Duodenal mucosa (tissue), 2 donors: ENCODE measurements around the gene CCNJ.
A peak's percentile ranks its signal among the peaks of the same experiment; 100 is the strongest.
"Not testable (repeated sequence)": the region's sequence is repeated elsewhere in the genome, so short reads cannot be mapped to it uniquely, and the experiment has no call there.

Experiments
- H3K27ac ChIP-seq: one replicate; pipeline ENCODE4 v1.7.0; 2013; ENCODE audit warnings: low read depth, low read length
- H3K27me3 ChIP-seq, 2 donors: one replicate each; pipeline ENCODE4 v1.7.0; 2013; ENCODE audit warnings: low read length in 2 of 2, control low read depth in 1 of 2; ENCODE audit not compliant: insufficient read depth in 2 of 2, control insufficient read depth in 1 of 2
- H3K36me3 ChIP-seq, 2 donors: one replicate each; pipeline ENCODE4 v1.7.0; 2013; ENCODE audit warnings: low read length in 2 of 2, control low read depth in 1 of 2; ENCODE audit not compliant: insufficient read depth in 2 of 2, control insufficient read depth in 1 of 2
- H3K4me1 ChIP-seq, 2 donors: one replicate each; pipeline ENCODE4 v1.7.0; 2013; ENCODE audit warnings: low read length in 2 of 2, control low read depth in 1 of 2; ENCODE audit not compliant: insufficient read depth in 2 of 2, control insufficient read depth in 1 of 2
- H3K4me3 ChIP-seq, 2 donors: one replicate each; pipeline ENCODE4 v1.7.0; 2013; ENCODE audit warnings: low read length in 2 of 2, low read depth in 1 of 2
- H3K9ac ChIP-seq, 2 donors: one replicate each; pipeline ENCODE4 v1.7.0; 2013; ENCODE audit warnings: low read length in 2 of 2, low read depth in 1 of 2
- H3K9me3 ChIP-seq, 2 donors: one replicate each; pipeline ENCODE4 v1.7.0; 2013; ENCODE audit warnings: low read length in 2 of 2, control low read depth in 1 of 2; ENCODE audit not compliant: control insufficient read depth in 1 of 2

CCNJ gene

GRCh38 chr10:96043033-96043892, at the start of gene CCNJ:
Gene CCNJ, plus strand, starts transcription at chr10:96043583. Its CDS starts 811 bp downstream, at chr10:96044394.
- H3K27me3 ChIP-seq = no peaks in the 10 kb centered on the region
- no peaks in the 10 kb centered on the region for H3K9me3 ChIP-seq
- no peaks in the 10 kb centered on the region for H3K36me3 ChIP-seq
- H3K9ac ChIP-seq = peak within 1 kb of the TSS; percentile 77 to 78
- H3K4me3 ChIP-seq = peak within 1 kb of the TSS; percentile 77 to 80
- H3K27ac ChIP-seq = peak within 1 kb of the TSS; percentile 71
- peaks cover 16 to 26% of the 10 kb centered on the region in 2 donors for H3K4me1 ChIP-seq

GRCh38 chr10:95994376-95994775, 49.0 kb upstream of the CCNJ start:
- not testable (repeated sequence) for H3K27ac ChIP-seq, H3K9me3 ChIP-seq, H3K4me1 ChIP-seq, H3K9ac ChIP-seq, H3K36me3 ChIP-seq, H3K4me3 ChIP-seq, H3K27me3 ChIP-seq

GRCh38 chr10:95998255-95998784, 45.1 kb upstream of the CCNJ start:
- no peaks in the 10 kb centered on the region for H3K4me1 ChIP-seq
- H3K4me3 ChIP-seq = no peak overlapping the region
- H3K27me3 ChIP-seq = no peaks in the 10 kb centered on the region
- H3K36me3 ChIP-seq = no peaks in the 10 kb centered on the region
- no peak overlapping the region for H3K27ac ChIP-seq
- no peaks in the 10 kb centered on the region for H3K9me3 ChIP-seq
- no peak overlapping the region for H3K9ac ChIP-seq

- Histone ChIP-seq H3K36me3 (no peaks in the 10 kb centered on the region), H3K27me3 (peaks cover 0 to 2% of the 10 kb centered on the region in 2 donors), H3K4me3 (no peak overlapping the region), H3K27ac (no peak overlapping the region), H3K9me3 (no peaks in the 10 kb centered on the region), H3K9ac (no peak overlapping the region), H3K4me1 (peaks cover 0 to 6% of the 10 kb centered on the region in 2 donors)
Measured at GRCh38 chr10:96013956-96014355, 29.4 kb upstream of the CCNJ start.

DNA sequence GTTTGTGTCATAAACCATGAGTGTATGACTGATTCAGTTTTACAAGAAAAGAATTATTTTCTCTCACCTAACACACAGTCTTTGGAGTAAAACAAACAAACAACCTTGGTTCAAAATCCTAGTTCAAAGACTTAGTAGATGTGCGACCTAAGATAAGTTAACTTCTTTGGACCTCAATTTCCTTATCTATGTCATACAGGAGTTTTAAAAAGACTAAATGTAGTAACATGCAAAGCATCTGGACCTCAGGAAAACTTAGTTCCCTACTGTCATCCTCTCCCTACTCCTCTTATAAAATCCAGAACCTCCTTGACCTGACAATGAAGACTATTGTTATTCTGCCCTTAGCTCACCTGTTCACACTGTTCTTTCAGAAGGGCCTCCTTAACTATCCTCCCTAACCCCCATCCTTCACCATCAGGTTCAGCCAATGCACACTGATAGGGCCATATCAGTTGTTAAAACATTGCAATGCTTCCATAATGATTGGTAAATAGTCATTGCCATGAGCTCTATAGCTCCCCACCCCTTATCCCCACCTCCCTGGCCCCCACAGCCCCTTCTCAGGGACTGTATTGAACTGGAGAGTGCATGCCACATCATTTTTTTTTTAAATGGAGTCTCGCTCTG, 28.8 kb upstream of the CCNJ start:
- Histone ChIP-seq H3K36me3 (no peaks in the 10 kb centered on the region), H3K4me3 (no peak overlapping the region), H3K9ac (no peak overlapping the region), H3K27me3 (peaks cover 0 to 2% of the 10 kb centered on the region in 2 donors), H3K9me3 (no peaks in the 10 kb centered on the region), H3K4me1 (peaks cover 0 to 6% of the 10 kb centered on the region in 2 donors), H3K27ac (no peak overlapping the region)

DNA sequence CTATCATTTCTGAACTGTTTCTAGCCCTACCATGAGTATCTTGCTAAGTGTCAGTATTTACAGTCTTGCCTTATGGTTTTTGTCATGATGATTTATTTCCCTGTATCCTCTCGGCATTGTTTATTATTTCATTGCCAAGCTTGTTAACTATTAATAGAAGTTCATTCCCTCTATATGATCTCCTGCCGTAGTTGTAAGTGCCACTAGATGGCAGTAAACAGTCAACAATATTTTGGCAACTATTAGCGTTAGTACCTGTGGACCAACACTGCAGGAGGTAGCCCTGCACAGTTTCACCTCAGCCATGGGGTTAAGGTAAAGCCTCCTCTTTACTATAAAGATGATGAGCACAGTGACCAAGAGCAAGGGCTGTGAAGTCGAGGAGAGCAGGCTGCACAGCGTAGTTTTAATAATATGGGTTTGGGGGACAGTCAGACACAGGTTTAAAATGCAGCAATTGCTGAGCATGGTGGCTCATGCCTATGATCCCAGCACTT, 26.1 kb upstream of the CCNJ start:
- Histone ChIP-seq H3K9me3 (no peaks in the 10 kb centered on the region), H3K4me1 (peaks cover 0 to 6% of the 10 kb centered on the region in 2 donors), H3K27me3 (peaks cover 0 to 2% of the 10 kb centered on the region in 2 donors), H3K9ac (no peak overlapping the region), H3K27ac (no peak overlapping the region), H3K4me3 (no peak overlapping the region), H3K36me3 (no peaks in the 10 kb centered on the region)

DNA sequence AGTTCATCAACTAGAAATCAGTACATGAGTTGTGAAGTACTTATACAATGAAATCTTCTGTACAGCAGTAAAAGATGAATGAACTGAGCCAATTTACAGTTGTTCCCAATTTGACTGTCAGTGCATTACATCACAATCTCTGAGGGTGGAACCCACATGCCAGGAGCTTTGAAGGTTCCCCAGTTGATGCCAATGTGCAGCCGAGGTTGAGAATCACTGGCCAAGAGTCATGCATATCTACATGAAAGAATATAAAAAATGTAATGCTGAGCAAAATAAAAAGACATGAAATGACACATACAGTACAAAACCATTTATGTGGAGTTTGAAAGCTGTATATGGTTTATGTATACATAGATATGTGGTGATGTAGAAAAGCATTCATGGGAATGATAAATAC, 22.1 kb upstream of the CCNJ start:
- H3K36me3 ChIP-seq = no peaks in the 10 kb centered on the region

GRCh38 chr10:96022739-96023138, 20.6 kb upstream of the CCNJ start:
- no peak overlapping the region for H3K27ac ChIP-seq
- no peaks in the 10 kb centered on the region for H3K9me3 ChIP-seq
- H3K36me3 ChIP-seq = no peaks in the 10 kb centered on the region

More for the DNA sequence above, 22.1 kb upstream of the CCNJ start:
- Histone ChIP-seq H3K27me3 (no peaks in the 10 kb centered on the region), H3K27ac (no peak overlapping the region), H3K4me3 (no peak overlapping the region), H3K9ac (no peak overlapping the region), H3K9me3 (no peaks in the 10 kb centered on the region), H3K4me1 (peaks cover 0 to 6% of the 10 kb centered on the region in 2 donors)

DNA sequence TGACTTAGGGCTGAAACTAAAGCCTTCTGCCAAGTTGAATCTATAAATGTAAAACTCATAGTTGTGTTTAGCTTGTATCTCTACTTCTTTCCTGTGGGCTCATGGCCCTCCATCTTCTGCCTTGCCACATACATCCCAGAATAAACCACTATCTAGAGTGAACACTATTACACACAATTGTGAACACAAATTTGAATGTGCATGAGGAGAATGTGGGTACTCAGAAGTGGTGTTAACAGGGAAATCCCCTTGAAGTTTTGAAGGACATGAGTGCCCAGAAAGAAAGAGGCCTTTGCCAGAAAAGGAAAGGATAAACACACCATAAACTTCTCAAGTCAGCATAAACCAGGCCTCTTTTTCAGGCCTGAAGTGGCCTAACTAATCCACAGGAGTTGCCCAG, 20.2 kb upstream of the CCNJ start:
- H3K4me3 ChIP-seq = no peak overlapping the region
- H3K36me3 ChIP-seq = no peaks in the 10 kb centered on the region
- no peak overlapping the region for H3K9ac ChIP-seq
- no peaks in the 10 kb centered on the region for H3K4me1 ChIP-seq
- H3K9me3 ChIP-seq = no peaks in the 10 kb centered on the region
- H3K27me3 ChIP-seq = no peaks in the 10 kb centered on the region
- no peak overlapping the region for H3K27ac ChIP-seq

More at GRCh38 chr10:96022739-96023138, 20.6 kb upstream of the CCNJ start:
- Histone ChIP-seq H3K9ac (no peak overlapping the region), H3K27me3 (no peaks in the 10 kb centered on the region), H3K4me1 (no peaks in the 10 kb centered on the region), H3K4me3 (no peak overlapping the region)

- H3K9ac ChIP-seq = no peak overlapping the region
- no peak overlapping the region for H3K4me3 ChIP-seq
- no peaks in the 10 kb centered on the region for H3K27me3 ChIP-seq
- no peaks in the 10 kb centered on the region for H3K9me3 ChIP-seq
- no peaks in the 10 kb centered on the region for H3K36me3 ChIP-seq
- H3K4me1 ChIP-seq = no peaks in the 10 kb centered on the region
- H3K27ac ChIP-seq = no peak overlapping the region
Measured at GRCh38 chr10:96025566-96025965, 17.8 kb upstream of the CCNJ start.
